Astrocyte (in vitro differentiated cells and primary cell): Measurements from ENCODE around the gene CYB5R2.

Experiments
- CTCF ChIP-seq: IDR thresholded peaks from 2 replicates; pipeline ENCODE4 v1.5.1; 2011; ENCODE audit warnings: low read depth, mild to moderate bottlenecking, inconsistent platforms, low read length, moderate library complexity; ENCODE audit not compliant: insufficient read depth
- EZH2 ChIP-seq: IDR thresholded peaks from 2 replicates; pipeline ENCODE4 v1.6.1; 2012; ENCODE audit warnings: mild to moderate bottlenecking, low read length, inconsistent platforms; ENCODE audit not compliant: insufficient read depth

GRCh38 chr11:7655253-7656217 lies 17.8 kb downstream of the CYB5R2 start:
- TF ChIP-seq CTCF: no peak
- TF ChIP-seq EZH2: no peak
